GM18502 (cell line): Measurements from ENCODE around the gene NR5A2.

Source experiments
- ATAC-seq: cut with Tn5 transposase; IDR thresholded peaks from one replicate; pipeline ENCODE4 v1.9.1; 2021; ENCODE audit warnings: mild to moderate bottlenecking; ENCODE audit not compliant: unreplicated experiment, poor library complexity

The NR5A2 gene

GRCh38 chr1:200035397-200035955 is 8.0 kb downstream of the NR5A2 start:
- ATAC-seq = no peak

GRCh38 chr1:200035956-200036618 is 8.6 kb downstream of the NR5A2 start:
- ATAC-seq = no peak

GRCh38 chr1:200036619-200037270 is 9.2 kb downstream of the NR5A2 start:
- ATAC-seq = no peak

GRCh38 chr1:200037501-200037900 is 10.0 kb downstream of the NR5A2 start:
- no peak for ATAC-seq

- no peak for ATAC-seq
Measured at GRCh38 chr1:200037904-200038303, 10.4 kb downstream of the NR5A2 start.

- ATAC-seq = no peak
Measured at GRCh38 chr1:200038325-200038980, 10.9 kb downstream of the NR5A2 start.

DNA sequence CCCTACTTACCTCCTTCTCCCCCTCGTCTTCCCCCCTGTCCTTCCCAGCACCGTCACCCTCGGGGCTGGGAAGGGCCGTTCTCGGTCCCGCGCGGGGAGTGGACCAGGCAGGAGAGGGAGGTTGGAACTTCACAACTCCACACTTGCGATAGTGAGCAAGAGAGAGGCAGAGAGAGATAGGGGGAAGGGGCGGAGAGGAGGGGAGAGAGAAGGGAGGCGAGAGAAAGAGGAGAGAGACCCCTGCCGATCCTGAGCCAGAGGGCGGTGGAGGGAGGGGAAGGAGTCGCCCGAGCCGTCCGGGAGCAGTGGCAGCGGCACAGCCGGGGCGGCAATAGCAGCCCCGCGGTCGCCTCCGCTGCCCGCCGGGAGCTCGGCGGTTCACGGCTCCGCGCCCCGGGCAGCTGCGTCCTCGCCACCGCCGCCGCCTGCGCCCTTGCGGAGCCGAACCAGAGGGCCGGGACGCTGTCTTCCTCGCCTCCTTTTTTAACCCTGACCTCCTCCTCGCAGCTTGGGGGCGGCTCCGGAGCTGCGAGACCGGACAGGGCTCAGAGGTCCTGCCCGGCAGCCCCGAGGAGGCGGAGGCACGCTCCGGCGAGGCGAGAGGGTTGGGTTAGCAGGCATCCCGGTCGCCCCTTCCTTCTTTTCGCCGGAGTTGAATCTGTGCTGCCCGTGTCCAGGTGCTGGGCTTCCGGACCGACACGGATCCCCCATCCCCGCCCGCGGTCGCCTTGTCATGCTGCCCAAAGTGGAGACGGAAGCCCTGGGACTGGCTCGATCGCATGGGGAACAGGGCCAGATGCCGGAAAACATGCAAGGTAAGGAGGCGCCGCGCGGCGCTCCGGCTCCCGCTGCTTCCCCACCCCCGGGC is 11.7 kb downstream of the NR5A2 start:
- no peak for ATAC-seq

- no peak for ATAC-seq
Measured at GRCh38 chr1:200039849-200040474, 12.5 kb downstream of the NR5A2 start.

DNA sequence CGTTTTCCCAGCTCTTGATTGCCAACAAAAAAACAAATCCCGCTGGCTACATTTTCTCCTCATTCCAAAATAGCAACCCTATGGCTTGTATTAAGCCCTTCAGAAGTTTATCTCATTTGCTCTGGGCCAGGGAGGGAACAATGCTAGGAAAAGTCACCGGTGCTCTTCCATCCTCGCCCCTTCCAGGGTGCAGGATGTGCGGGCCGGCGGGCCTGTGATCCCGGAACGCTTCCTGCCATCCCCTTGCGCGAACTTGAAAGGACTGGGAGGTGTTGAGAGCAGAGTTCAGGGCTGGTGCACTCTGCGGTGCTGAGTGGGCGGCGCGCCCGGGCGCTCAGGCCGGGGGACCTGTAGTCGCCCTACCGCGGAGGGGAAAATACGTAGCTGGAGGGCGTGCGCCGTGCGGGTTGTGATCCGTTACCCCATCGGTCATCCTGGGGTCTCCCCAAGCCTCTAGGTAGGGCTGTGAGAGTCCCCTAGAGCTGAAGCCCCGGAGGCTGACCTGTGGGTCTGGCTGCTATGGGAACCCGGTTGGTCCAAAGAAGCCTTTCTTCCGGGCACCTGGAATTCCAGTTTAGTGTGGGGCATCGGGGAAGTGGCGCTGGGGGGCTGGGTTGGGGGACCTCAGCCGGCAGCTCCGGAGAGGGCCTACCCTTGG is 13.1 kb downstream of the NR5A2 start:
- ATAC-seq = no peak

DNA sequence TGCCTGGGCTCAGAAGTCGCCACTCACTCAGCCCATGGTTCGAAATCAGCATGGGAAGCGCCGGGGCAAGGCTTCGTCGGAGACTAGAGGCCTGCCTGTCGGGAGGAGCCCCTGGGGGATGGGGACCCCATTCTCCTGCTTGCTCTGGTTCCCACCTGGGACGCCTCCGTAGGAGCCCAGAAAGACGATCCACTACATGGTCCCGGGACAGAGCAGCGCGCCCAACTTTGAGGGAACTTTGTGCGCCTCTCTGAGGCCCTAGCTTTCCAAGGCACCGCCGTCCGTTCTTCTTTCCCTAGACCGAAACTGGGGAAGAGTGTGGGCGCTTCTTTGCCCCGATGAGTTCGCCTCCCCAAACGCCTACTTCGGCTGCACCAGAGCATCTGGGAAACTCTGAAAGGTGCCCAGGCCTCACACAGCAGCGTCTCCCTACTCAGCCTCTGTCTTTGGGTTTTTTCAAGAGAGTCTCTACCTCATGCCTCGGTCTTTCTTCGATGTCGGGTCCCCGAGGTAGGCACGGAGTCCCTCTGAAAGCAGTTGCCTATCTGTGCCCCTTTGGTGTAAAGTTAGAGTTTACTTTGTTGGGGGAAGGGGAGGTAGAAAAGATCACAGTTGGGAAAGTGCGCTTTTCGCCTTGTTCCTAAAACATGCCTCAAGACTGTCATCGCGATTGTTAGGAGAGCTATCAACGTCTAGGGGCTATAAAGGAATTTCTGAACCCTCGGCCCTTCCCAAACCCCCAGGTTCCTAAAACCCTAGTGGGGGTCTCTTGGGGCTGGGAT is 14.0 kb downstream of the NR5A2 start:
- no peak for ATAC-seq

GRCh38 chr1:200042119-200042551 is 14.6 kb downstream of the NR5A2 start:
- ATAC-seq = no peak

- no peak for ATAC-seq
Measured at GRCh38 chr1:200042552-200043335, 15.2 kb downstream of the NR5A2 start.

GRCh38 chr1:200043336-200043668 is 15.8 kb downstream of the NR5A2 start:
- no peak for ATAC-seq

DNA sequence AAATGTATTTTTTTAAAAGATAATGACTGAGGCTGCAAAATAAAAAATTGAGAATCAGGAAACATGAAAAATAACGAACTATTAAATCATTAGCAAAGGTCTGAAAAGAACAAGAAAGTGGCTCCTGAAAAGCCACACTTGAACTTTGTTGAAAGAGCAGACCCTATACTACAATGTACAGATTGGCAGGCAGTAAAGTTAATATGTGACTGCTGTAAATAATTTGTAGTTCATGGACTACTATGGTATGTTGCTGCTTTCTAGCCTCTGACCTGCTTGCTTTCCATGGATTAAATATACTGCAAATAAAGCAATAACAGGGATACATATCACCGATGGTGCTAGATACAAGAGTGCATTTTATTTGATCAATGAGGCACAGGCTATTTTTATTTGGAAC is 18.6 kb downstream of the NR5A2 start:
- ATAC-seq = no peak

GRCh38 chr1:200048244-200048643 is 20.7 kb downstream of the NR5A2 start:
- ATAC-seq = no peak

DNA sequence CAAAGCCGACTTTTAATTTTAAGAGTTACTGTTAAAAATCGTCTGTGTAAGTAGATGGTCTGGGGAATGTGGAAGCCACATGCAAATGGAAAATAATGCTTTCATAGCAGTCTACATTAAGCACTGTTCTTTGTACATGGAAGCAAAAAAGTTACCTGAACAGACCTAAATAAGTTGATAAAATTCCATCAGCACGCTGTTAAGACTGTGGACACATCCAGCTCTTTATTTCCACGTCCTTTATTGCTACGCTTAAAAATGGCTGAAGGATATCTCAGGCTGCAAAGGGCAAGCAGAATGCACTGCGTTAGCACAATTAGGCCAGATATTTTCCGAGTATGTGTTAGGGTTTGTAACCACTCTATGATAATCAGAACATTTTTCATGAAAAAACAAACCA is 22.3 kb downstream of the NR5A2 start:
- no peak for ATAC-seq

DNA sequence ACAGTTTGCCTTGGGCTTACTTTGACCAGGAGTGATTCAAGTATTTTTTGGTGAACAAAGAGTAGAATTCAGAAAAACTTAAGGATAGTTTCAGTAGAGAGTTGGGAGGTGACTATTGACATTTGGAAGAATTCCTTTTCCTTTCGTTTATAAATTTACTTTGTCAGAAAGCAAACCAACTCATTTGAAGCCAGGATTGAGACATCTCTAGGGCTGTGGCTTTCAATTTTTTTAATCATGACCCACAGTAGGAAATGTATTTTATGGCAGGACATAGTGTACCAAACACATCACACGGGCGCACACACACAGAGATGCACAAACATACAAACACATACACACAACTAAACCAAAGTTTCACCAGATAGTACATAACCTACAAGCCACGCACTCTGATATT is 24.1 kb downstream of the NR5A2 start:
- ATAC-seq = no peak

DNA sequence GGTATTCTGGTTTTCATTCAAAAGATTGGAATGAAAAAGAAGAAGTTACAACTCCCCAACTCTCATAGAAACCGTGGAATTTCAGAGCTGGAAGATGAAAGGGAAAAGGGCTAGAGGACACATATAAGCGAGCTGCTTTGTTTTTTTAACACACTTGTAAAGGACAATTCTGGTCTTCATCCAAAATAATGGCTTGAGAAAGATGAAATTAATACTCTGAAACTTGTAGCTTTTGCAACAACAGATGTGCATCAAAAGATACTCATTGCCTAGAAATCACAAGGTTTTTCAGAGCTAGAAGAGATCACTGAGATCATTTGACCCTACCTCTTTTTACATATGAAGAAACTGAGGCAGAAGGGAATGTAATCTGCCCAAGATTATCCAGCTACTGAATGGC is 25.6 kb downstream of the NR5A2 start:
- ATAC-seq = no peak
